ENCODE measurements around the gene MYO1A. TPM values are rescaled to one million over a fixed set of nuclear protein-coding genes. Genes with fewer than 3 reads are reported as not detected.

Gene MYO1A
- total and polyA plus RNA-seq, 2 donors (not counting 1 experiment from before 2014, with no cell fraction given) = 0.55 to 1.3 TPM

- Histone ChIP-seq H3K27me3 (replicated peaks in 1 of 4; ENCODE audit: control extremely low read depth in 1 of 4, control insufficient read depth in 3 of 4, insufficient read depth in 4 of 4, low read length in 3 of 4) (peaks cover 0 to 3% (median 1%) of the 10 kb centered on the region in 4 experiments), H3K4me3 (ENCODE audit: control extremely low read depth in 1 of 5, extremely low read depth in 1 of 5, insufficient read depth in 1 of 5, low read depth in 2 of 5, low read length in 4 of 5) (no peak overlapping the region), H3K9ac (ENCODE audit: low read length) (no peak overlapping the region), H3K4me2 (replicated peaks; ENCODE audit: low read depth, low read length, poor library complexity, severe bottlenecking) (no peak overlapping the region), H4K20me1 (ENCODE audit: control insufficient read depth, insufficient read depth, low read length, poor library complexity, severe bottlenecking) (no peaks in the 10 kb centered on the region), H3K27ac (ENCODE audit: low read length in 2 of 2) (no peak overlapping the region), H3K36me3 (replicated peaks in 1 of 2; ENCODE audit: control extremely low read depth in 1 of 2, control insufficient read depth in 1 of 2, extremely low read depth in 1 of 2, insufficient read depth in 2 of 2, low read length in 1 of 2) (no peaks in the 10 kb centered on the region), H3K9me3 (ENCODE audit: control extremely low read depth in 1 of 3, control insufficient read depth in 2 of 3, insufficient read depth in 1 of 3, low read length in 2 of 3) (no peaks in the 10 kb centered on the region), H2AFZ (ENCODE audit: insufficient read depth, low read depth, low read length, poor library complexity, severe bottlenecking) (no peak overlapping the region), H3K4me1 (ENCODE audit: control insufficient read depth in 2 of 2, insufficient read depth in 2 of 2, low read length in 2 of 2) (peaks cover 5 to 18% of the 10 kb centered on the region in 2 donors), H3K79me2 (ENCODE audit: control insufficient read depth, insufficient read depth, low read length) (no peaks in the 10 kb centered on the region)
- no peaks in the 10 kb centered on the region for H3K9me3 Mint-ChIP-seq (ENCODE audit: insufficient read depth)
- DNase-seq (no peak), ATAC-seq (ENCODE audit: low read depth) (no peak)
- no peak overlapping the region for H3K27ac Mint-ChIP-seq
- H3K4me3 Mint-ChIP-seq = no peak overlapping the region
- H3K27me3 Mint-ChIP-seq = peaks cover 18% of the 10 kb centered on the region
- 25% methylated on average over 2 of the region's 7 CpGs for WGBS (ENCODE audit: insufficient coverage)
- CTCF ChIA-PET = interaction anchor here (0.6 to 3.1 kb wide), 4 partner anchors 19 to 405 kb away, joined by 3 to 12 read pairs (median 6); partner anchors contain the start of gene STAT6
- H3K4me1 Mint-ChIP-seq = peaks cover 16% of the 10 kb centered on the region
- POLR2A ChIA-PET = no interaction called here
- intact Hi-C loops (cut with micrococcal nuclease) = no loop called here
- no peak for TF ChIP-seq EZH2 (IDR thresholded peaks at IDR 0.05; ENCODE audit: borderline replicate concordance, insufficient read depth, low read depth, low read length, poor library complexity, severe bottlenecking)
- TF ChIP-seq, protein P1, sequence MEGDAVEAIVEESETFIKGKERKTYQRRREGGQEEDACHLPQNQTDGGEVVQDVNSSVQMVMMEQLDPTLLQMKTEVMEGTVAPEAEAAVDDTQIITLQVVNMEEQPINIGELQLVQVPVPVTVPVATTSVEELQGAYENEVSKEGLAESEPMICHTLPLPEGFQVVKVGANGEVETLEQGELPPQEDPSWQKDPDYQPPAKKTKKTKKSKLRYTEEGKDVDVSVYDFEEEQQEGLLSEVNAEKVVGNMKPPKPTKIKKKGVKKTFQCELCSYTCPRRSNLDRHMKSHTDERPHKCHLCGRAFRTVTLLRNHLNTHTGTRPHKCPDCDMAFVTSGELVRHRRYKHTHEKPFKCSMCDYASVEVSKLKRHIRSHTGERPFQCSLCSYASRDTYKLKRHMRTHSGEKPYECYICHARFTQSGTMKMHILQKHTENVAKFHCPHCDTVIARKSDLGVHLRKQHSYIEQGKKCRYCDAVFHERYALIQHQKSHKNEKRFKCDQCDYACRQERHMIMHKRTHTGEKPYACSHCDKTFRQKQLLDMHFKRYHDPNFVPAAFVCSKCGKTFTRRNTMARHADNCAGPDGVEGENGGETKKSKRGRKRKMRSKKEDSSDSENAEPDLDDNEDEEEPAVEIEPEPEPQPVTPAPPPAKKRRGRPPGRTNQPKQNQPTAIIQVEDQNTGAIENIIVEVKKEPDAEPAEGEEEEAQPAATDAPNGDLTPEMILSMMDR (IDR thresholded peaks at IDR 0.05) = no peak
Observed at GRCh38 chr12:57012600-57013465, 37.1 kb downstream of the MYO1A start.

Measured in B cell (primary cell).